Activated CD4-positive, alpha-beta T cell treated with anti-CD3 and anti-CD28 coated beads, Interleukin-2, amount 10 ng/mL, durations not matched to agents 7 days and 5 days (primary cell): ENCODE results near the gene USP6. TPM values are rescaled to one million over a fixed set of nuclear protein-coding genes. Genes with fewer than 3 reads are reported as not detected.
A peak's percentile ranks its signal among the peaks of the same experiment; 100 is the strongest.
"Not testable (repeated sequence)": the region's sequence is repeated elsewhere in the genome, so short reads cannot be mapped to it uniquely, and the experiment has no call there.

Experiments
- CTCF ChIA-PET: fragments of 350-600 bp; sonication (Branson Sonifier 250); formaldehyde crosslinking; loops from one replicate; lab custom pipeline; 2021; ENCODE audit warnings: antibody characterized with exemption; lab: Charles Lee
- POLR2A ChIA-PET: fragments of 350-600 bp; sonication (Branson Sonifier 250); formaldehyde crosslinking; loops from one replicate; lab custom pipeline; 2021; ENCODE audit warnings: antibody characterized with exemption; lab: Charles Lee
- DNase-seq: peaks from one replicate; pipeline ENCODE4 v3.0.0-alpha.2; 2020
- H3K27ac Mint-ChIP-seq: one replicate; pipeline ENCODE4 v1.8.0; 2021; ENCODE audit warnings: mild to moderate bottlenecking, moderate library complexity, mixed read lengths
- H3K27me3 Mint-ChIP-seq: one replicate; pipeline ENCODE4 v1.8.0; 2021; ENCODE audit warnings: mixed read lengths
- H3K36me3 Mint-ChIP-seq: one replicate; pipeline ENCODE4 v1.8.0; 2021; ENCODE audit warnings: low read depth, mixed read lengths
- H3K4me1 Mint-ChIP-seq: one replicate; pipeline ENCODE4 v1.8.0; 2021; ENCODE audit warnings: mixed read lengths
- H3K4me3 Mint-ChIP-seq: one replicate; pipeline ENCODE4 v1.8.0; 2021; ENCODE audit warnings: mild to moderate bottlenecking, moderate library complexity, mixed read lengths
- H3K9me3 Mint-ChIP-seq: one replicate; pipeline ENCODE4 v1.8.0; 2021; ENCODE audit warnings: mixed read lengths
- total RNA-seq, 2 experiments: library from RNA; stranded (reverse); gene quantifications; one replicate each; pipeline ENCODE4 v1.2.3, GENCODE V29; 2021

The USP6 gene
- total RNA-seq, 2 experiments from 2014 or later, result 0.05 to 0.06 TPM

DNA sequence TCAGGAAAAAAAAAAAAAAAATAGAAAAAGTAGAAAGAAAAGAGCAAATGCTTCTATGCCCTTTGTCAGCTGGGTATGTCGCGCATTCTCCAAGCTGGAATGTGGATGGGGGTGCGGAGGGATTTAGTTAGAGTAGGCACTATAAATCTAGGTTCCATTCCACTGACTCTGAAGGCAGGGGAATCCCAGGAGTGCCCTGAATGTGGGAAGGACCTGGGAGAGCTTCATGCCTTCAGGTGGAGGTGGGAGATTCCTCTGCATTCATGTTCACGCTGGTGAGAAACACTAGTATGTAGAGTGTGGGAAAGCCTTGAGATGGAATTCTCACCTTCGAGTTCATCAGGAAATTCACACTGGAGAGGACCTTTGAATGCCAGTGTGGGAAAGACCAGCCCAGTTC lies 16.6 kb upstream of the USP6 start:
- no peak overlapping the region for H3K4me3 Mint-ChIP-seq
- H3K27me3 Mint-ChIP-seq, result peaks cover 23% of the 10 kb centered on the region
- H3K27ac Mint-ChIP-seq, result no peak overlapping the region
- POLR2A ChIA-PET, result no interaction called here
- peaks cover 41% of the 10 kb centered on the region for H3K9me3 Mint-ChIP-seq
- CTCF ChIA-PET, result interaction anchor here (0.7 kb wide), 1 partner anchor 16 kb away, joined by 3 read pairs; no protein-coding TSS in a partner anchor
- DNase-seq, result no peak
- H3K36me3 Mint-ChIP-seq, result peaks cover 27% of the 10 kb centered on the region
- H3K4me1 Mint-ChIP-seq, result peaks cover 5% of the 10 kb centered on the region

DNA sequence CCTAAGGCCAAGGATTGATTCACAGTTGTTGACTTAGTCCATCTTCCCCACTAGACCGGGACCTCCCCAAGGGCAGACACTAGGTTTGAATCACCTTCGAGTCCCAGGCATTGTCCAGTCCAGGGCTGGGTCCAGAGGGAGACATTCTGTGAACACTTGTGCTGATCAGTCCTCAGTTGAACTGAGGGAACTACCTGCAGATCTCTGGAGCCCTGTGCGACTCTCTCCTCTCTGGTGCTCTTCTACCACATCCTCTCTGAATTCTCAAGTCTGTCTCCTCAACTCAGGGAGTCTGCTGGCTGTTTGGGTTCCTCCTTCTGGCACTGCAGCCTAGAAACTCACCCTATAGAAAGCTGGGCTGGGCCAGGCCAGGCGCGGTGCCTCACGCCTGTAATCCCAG lies 15.0 kb upstream of the USP6 start:
- Mint-ChIP-seq H3K9me3 (peaks cover 34% of the 10 kb centered on the region), H3K36me3 (peaks cover 29% of the 10 kb centered on the region), H3K27me3 (peaks cover 17% of the 10 kb centered on the region), H3K4me3 (no peak overlapping the region), H3K27ac (no peak overlapping the region), H3K4me1 (peaks cover 5% of the 10 kb centered on the region)
- ChIA-PET POLR2A (no interaction called here), CTCF (interaction anchor here (2.5 kb wide), 1 partner anchor 13 kb away, joined by 7 read pairs; no protein-coding TSS in a partner anchor)
- no peak for DNase-seq

DNA sequence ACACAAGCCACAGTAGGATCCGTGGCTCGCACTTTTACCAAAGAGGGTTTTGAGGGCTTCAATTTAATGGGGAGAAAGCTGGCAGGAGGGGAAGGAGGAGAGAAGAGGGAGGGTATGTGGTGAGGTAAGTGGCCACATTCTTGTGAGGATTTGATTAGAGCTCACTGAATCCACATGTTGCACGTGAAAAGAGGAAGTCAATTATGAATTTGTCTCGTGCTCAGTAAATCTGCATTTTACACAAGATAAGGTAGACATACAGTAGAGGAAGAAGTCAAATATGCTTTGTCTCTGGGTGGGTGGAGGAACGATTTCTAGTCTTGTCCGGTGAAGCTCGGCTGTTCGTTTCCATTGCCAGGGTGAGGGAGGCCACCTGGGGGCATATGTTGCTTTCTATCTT lies 5.0 kb upstream of the USP6 start:
- H3K4me3 Mint-ChIP-seq, result peak overlapping the region; percentile 76
- ChIA-PET POLR2A (no interaction called here), CTCF (interaction anchor here (0.8 to 1.2 kb wide), 3 partner anchors 8 to 81 kb away, joined by 3 to 8 read pairs (median 4); partner anchors contain the start of gene ZNF594)
- peak overlapping the region; percentile 71 for H3K27ac Mint-ChIP-seq
- H3K4me1 Mint-ChIP-seq, result peaks cover 23% of the 10 kb centered on the region
- H3K9me3 Mint-ChIP-seq, result peaks cover 28% of the 10 kb centered on the region
- no peak for DNase-seq
- peaks cover 9% of the 10 kb centered on the region for H3K27me3 Mint-ChIP-seq
- peaks cover 71% of the 10 kb centered on the region for H3K36me3 Mint-ChIP-seq

DNA sequence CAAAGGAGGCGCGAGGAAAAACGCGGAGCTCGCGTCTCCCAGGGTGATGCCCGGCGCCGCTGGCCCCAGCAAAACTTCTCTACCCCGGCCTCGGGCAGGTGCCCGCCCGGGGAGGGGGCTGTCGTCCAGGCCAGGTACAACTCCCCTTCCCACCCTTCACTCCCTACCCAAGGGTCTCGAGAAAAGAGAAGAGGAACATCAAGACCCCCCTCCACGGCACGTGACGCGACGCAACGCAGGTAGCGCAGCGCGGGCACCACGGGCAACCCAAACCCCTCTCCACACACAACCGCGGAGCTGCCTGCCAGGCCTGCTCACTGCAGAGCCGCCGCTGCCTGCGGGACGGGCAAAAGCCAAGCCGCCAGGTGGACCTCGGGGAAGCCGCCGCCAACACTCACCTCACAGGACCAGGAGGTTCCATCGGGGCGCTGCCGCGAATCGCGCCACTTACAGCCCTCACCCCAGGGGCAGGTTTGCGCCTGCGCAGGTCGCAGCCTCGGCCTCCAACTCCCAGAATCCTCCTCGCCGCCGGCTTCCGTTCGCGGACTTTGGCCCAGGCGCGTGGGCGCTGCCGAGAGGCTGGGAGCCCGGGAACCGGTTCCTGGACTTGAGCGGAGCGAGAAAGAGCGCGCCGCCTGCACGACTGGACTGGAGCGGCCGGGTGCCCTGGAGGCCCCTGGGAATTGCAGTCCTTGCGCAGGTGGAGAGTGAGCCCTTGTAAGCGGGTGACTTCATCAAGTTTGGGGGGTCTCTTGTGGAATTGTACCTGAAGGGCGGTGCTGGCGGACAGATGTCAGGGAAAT lies 4.2 kb upstream of the USP6 start, which contains the start of gene ZNF232:
Gene ZNF232 (minus strand): TSS at position 477 of the 803 bp plus-strand sequence. CDS start 56 bp downstream, at position 421.
- peaks cover 23% of the 10 kb centered on the region for H3K4me1 Mint-ChIP-seq
- H3K27ac Mint-ChIP-seq, result peak within 1 kb of the TSS; percentile 71
- ChIA-PET CTCF (interaction anchor here (0.8 to 1.2 kb wide), 3 partner anchors 7 to 80 kb away, joined by 3 to 8 read pairs (median 4); partner anchors contain the start of gene ZNF594), POLR2A (no interaction called here)
- H3K36me3 Mint-ChIP-seq, result peaks cover 63% of the 10 kb centered on the region
- peak within 1 kb of the TSS; percentile 76 for H3K4me3 Mint-ChIP-seq
- peaks cover 13% of the 10 kb centered on the region for H3K27me3 Mint-ChIP-seq
- H3K9me3 Mint-ChIP-seq, result peaks cover 21% of the 10 kb centered on the region
- DNase-seq, result peak; percentile 92

DNA sequence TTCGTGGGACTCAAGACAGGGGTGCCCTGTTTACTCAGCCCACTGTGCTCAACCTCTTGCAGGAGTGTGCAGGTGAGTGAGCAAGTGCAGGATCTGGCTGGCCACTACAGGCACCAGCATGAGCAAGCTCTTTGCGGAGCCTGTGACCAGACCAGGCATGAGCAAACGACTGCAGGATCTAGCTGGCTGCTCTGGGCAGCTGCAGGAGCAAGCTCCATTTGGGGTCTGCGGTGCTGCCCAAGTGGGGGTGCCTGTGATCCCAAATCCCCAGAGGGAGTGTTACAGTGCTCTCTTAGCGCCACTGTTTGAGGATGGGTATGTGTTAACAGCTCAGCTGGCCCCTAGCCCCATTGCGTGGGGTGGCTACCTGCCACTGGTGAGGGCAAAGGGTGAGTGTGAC lies 2.4 kb downstream of the USP6 start:
- POLR2A ChIA-PET, result no interaction called here
- Mint-ChIP-seq H3K27ac (no peak overlapping the region), H3K27me3 (peaks cover 50% of the 10 kb centered on the region), H3K9me3 (peaks cover 14% of the 10 kb centered on the region), H3K36me3 (peaks cover 15% of the 10 kb centered on the region), H3K4me1 (peaks cover 6% of the 10 kb centered on the region), H3K4me3 (no peak overlapping the region)
- CTCF ChIA-PET, result interaction anchor here (0.6 kb wide), 1 partner anchor 74 kb away, joined by 3 read pairs; no protein-coding TSS in a partner anchor
- DNase-seq, result no peak

- Mint-ChIP-seq H3K4me3 (no peak overlapping the region), H3K27me3 (peaks cover 61% of the 10 kb centered on the region), H3K27ac (no peak overlapping the region), H3K4me1 (peaks cover 5% of the 10 kb centered on the region), H3K36me3 (no peaks in the 10 kb centered on the region), H3K9me3 (peaks cover 5% of the 10 kb centered on the region)
- POLR2A ChIA-PET, result no interaction called here
- CTCF ChIA-PET, result interaction anchor here (0.6 kb wide), 1 partner anchor 212 kb away, joined by 3 read pairs; no protein-coding TSS in a partner anchor
- DNase-seq, result no peak
Measured at GRCh38 chr17:5120036-5120435, 4.2 kb downstream of the USP6 start.

DNA sequence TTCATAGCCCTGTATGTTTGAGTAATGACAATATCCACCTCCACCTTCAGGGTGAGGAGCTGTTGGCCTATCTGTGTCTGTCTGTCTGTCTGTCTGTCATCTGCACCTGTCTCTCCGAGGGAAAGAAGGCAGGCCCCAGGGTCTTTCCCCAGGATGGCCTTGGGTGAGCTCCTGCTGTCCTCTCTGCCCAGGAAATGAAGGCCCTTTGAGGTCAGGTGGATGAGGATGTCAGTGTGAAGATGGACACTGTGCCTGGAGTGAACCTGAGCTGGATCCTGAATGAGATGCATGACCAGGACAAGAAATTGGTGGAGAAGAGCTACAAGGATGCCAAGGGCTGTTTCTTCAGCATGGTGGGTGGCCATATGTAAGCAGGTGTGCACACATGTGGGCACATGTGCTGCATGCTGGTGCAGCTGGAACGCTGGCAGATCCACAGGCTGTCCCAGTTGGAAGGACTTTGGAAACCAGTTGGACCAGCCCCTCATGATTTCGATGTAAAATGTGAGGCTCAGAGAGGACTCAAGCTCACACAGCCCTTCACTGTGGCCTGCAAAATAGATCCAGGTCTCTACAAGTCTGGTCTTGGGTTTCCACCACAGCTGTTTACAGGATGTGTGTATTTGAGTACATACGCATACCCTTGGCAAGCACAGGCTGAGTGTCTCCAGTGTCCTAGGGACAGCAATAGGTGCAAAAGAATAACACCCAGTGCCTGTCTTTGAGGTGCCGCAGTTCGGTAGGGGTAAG lies 4.8 kb downstream of the USP6 start:
- H3K27ac Mint-ChIP-seq, H3K4me1 Mint-ChIP-seq, H3K36me3 Mint-ChIP-seq, DNase-seq, H3K4me3 Mint-ChIP-seq, H3K9me3 Mint-ChIP-seq, POLR2A ChIA-PET: not testable (repeated sequence)
- CTCF ChIA-PET, result interaction anchor here (0.6 kb wide), 1 partner anchor 212 kb away, joined by 3 read pairs; no protein-coding TSS in a partner anchor
- peaks cover 56% of the 10 kb centered on the region for H3K27me3 Mint-ChIP-seq

GRCh38 chr17:5121186-5121841 lies 5.5 kb downstream of the USP6 start:
- CTCF ChIA-PET, result no interaction called here
- no peak overlapping the region for H3K4me3 Mint-ChIP-seq

DNA sequence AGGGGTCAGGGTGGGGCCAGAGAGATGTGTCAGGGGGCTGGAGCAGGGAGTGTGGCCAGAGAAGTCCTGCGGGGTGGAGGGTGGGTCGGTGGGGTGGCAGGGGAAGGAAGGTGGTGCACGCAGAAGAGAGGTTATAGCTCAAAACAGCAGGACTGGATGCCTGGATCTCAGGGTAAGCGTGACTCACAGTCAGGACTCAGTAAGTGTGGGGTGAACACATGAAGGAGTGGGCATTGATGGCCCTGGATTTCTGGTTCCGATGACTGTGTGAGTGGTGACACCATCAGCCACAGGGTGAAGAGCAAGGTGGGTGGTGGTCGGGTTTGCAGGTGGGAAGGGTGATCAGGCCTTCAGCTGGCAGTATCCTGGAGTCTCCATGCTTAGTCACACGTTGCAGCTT lies 6.2 kb downstream of the USP6 start:
- H3K36me3 Mint-ChIP-seq, H3K27ac Mint-ChIP-seq, CTCF ChIA-PET, H3K4me1 Mint-ChIP-seq, POLR2A ChIA-PET, H3K9me3 Mint-ChIP-seq, H3K4me3 Mint-ChIP-seq, DNase-seq: not testable (repeated sequence)
- H3K27me3 Mint-ChIP-seq, result peaks cover 47% of the 10 kb centered on the region

More at GRCh38 chr17:5121186-5121841, 5.5 kb downstream of the USP6 start:
- Mint-ChIP-seq H3K9me3 (peaks cover 5% of the 10 kb centered on the region), H3K27ac (no peak overlapping the region), H3K27me3 (peaks cover 55% of the 10 kb centered on the region), H3K36me3 (no peaks in the 10 kb centered on the region), H3K4me1 (peaks cover 5% of the 10 kb centered on the region)
- POLR2A ChIA-PET, result no interaction called here
- no peak for DNase-seq

- POLR2A ChIA-PET, result no interaction called here
- H3K9me3 Mint-ChIP-seq, result no peaks in the 10 kb centered on the region
- H3K36me3 Mint-ChIP-seq, result no peaks in the 10 kb centered on the region
- H3K4me1 Mint-ChIP-seq, result peaks cover 5% of the 10 kb centered on the region
- no peak for DNase-seq
- no peak overlapping the region for H3K27ac Mint-ChIP-seq
- CTCF ChIA-PET, result no interaction called here
- H3K4me3 Mint-ChIP-seq, result no peak overlapping the region
- peaks cover 43% of the 10 kb centered on the region for H3K27me3 Mint-ChIP-seq
Measured at GRCh38 chr17:5122586-5123342, 6.9 kb downstream of the USP6 start.

GRCh38 chr17:5123343-5124124 lies 7.7 kb downstream of the USP6 start:
- H3K36me3 Mint-ChIP-seq, result no peaks in the 10 kb centered on the region
- ChIA-PET POLR2A (no interaction called here), CTCF (no interaction called here)
- H3K27ac Mint-ChIP-seq, result no peak overlapping the region
- H3K4me1 Mint-ChIP-seq, result peaks cover 5% of the 10 kb centered on the region
- H3K4me3 Mint-ChIP-seq, result no peak overlapping the region
- H3K27me3 Mint-ChIP-seq, result peaks cover 36% of the 10 kb centered on the region
- H3K9me3 Mint-ChIP-seq, result no peaks in the 10 kb centered on the region
- DNase-seq, result no peak
